ENCODE measurements around the gene CPD.

Gene CPD

DNA sequence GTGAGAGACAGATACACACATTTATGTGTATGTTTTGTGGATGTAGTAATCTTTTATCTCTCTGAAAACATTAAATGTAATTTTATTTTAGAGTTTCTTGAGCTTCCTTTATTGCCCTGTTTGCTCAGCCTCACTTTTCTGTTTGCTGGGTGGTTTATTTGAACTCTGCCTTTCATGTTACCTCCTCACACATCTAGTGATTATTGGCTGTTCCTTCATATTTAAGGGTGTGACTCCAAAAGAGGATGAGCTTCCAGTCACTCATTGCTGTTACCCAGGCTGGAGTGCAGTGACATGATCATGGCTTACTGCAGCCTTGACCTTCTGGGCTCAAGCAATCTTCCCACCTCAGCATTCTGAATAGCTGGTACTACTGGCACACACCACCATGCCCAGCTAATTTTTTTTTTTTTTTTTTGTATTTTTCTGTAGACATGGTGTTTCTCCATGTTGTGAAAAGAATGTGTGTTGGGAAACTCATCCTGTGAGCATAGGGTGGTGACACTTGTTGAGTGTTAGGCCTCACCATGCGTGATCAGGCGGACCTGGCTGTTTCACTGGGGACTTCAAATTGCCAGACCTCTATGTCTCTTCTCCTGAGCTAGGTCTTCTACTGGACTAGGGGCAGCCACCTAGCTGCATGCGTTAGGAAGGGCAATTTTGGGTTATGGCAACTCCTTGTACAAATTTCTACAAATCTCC lies 136.3 kb downstream of the CPD start:
- no peak for DNase-seq

DNA sequence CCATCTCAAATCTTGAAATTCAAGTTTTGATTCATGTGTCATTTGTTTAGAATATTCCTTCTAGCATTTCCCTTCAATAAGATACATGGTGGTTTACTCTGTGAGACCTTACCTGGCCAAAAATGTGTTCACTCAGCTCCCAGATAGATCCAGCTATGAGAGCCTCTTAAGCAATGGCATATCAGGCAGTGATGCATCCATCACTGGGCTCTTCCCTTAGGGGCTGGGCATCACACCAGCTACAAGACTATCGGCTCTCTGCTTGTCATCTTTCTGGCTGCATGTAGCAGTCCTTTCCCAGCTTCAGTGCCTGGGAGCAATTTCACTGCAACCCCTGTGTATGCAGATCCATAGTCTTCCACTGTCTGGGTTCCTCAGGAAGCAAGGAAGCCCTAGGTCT lies 139.1 kb downstream of the CPD start:
- no peak for DNase-seq

DNA sequence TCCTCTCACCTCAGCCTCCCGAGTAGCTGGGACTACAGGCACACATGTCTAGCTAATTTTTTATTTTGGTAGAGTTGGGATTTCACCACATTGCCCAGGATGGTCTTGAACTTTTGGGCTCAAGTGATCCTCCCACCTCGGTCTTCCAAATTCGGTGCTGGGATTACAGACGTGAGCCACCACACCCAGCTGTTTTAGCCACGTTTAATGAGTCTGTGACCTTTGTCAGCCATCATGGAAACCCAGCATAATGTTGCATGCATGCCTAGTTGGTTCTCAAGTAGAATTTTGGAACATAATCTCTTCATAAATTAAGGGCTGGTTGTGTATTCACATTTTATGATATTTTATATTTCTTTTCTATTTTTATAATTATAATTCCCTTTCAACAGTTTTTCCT lies 140.4 kb downstream of the CPD start:
- no peak for DNase-seq
